NCI-H1417 (cell line): ENCODE data around the gene IRAK3.
"Not testable (repeated sequence)": the region's sequence is repeated elsewhere in the genome, so short reads cannot be mapped to it uniquely, and the experiment has no call there.

Experiments used
- DNase-seq, 3 experiments: peaks; one replicate each; lab custom pipeline; 2025; lab: John Stamatoyannopoulos, UW

The IRAK3 gene

DNA sequence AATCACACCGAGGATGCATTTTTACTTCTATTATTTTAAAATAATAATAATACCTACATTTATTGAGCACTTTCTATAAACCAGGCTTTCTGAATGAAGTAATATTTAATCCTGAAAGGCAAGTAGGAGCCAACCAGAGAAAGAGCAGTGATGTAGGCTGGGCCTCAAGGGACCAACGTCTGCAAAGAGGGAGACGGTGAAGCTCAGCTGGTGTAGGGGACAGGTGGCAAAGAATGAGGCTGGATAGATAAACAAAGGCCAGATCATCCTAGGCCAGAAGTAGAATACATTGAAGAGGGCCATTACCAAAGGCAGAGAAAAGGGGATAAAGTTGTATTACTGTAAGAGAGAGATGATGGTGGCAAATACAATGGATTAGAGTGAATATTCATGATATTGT lies 18.4 kb upstream of the IRAK3 start:
- DNase-seq = peak in 1 of 3 experiments; percentile 51

DNA sequence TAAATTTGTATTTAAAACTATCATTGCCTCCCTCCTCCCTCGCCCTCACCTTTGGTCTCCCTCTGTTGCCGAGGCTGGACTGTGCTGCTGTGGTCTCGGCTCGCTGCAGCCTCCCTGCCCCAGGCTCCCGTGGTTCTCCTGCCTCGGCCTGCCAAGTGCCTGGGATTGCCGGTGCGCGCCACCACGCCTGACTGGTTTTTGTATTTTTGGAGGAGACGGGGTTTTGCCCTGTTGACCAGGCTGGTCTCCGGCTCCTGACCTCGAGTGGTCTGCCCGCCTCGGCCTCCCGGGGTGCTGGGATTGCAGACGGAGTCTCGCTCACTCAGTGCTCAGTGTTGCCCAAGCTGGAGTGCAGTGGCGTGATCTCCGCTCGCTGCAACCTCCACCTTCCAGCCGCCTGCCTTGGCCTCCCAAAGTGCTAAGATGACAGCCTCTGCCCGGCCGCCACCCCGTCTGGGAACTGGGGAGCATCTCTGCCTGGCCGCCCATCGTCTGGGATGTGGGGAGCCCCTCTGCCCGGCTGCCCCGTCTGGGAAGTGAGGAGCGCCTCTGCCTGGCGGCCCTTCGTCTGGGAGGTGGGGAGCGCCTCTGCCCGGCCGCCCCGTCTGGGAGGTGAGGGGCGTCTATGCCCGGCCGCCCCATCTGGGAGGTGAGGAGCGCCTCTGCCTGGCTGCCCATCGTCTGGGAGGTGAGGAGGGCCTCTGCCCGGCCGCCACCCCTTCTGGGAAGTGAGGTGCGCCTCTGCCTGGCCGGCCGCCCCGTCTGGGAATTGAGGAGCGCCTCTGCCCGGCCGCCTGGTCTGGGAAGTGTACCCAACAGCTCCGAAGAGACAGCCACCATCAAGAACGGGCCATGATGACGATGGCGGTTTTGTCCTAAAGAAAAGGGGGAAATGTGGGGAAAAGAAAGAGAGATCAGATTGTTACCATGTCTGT lies 14.4 kb upstream of the IRAK3 start:
- not testable (repeated sequence) for DNase-seq

DNA sequence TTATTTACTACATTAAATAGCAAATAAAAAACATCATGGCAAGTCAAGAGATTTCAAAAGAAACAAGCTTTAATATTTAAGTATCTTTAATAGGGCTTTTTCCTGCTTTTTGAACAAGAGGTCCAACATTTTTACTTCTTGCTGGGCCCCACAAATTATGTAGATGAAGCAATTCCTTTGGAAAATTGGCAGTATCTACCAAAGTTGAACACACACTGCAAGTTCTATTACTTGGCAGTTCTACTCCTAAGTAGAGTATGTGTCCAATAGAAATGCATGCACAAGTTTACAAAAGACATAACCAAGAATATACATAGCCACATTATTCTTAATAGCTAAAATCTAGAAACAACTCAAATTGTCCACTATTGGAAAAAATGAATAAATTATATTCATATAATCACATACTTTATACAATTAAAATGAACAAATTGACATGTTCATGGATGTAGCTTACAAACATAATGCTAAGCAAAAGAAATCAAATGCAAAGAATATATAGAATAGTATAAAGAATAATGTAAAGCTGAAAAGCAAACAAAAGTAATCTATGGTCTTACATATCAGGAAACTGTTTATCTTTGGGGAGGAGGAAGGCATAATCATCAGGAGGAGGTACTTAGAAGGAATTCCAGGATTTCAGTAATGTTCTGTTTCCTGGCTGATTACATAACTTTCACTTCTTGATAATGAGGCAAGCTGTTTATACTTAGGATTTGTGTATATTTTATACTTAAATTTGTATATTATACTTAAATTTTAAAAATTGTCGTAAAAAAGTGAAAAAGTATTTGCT lies 12.7 kb upstream of the IRAK3 start:
- DNase-seq = peak in 1 of 3 experiments; percentile 6

DNA sequence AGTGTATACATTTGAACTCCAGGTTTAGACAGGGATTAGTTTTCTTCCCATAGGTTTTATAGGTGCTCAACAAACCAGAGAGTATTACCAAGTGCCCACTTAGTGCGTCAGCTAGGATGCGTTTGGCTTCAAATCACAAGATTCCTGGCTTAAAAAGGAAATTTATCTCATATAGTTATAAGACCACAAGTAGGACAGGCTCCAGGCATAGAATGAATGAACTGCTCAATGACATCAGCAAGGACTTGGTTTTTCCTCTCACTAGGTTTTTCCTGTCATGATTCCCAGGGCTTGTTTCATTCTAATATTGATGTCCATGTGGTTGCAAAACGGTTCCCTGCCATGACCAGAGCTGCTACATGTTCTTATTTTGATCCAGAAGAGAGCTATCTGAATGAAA lies 6.1 kb upstream of the IRAK3 start:
- DNase-seq = no peak

DNA sequence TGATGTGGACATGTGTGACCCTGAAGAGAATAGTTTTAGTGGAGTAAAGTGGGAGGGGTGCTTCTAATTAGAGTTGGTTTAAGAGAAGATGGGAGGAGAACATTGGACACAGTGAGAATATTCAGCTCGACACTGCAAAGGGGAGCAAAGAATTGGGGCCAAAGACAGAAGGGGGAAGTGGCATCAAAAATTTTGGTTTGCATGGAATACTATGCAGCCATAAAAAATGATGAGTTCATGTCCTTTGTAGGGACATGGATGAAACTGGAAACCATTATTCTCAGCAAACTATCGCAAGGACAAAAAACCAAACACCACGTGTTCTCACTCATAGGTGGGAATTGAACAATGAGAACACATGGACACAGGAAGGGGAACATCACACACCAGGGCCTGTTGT lies 4.2 kb upstream of the IRAK3 start:
- DNase-seq = not testable (repeated sequence)

DNA sequence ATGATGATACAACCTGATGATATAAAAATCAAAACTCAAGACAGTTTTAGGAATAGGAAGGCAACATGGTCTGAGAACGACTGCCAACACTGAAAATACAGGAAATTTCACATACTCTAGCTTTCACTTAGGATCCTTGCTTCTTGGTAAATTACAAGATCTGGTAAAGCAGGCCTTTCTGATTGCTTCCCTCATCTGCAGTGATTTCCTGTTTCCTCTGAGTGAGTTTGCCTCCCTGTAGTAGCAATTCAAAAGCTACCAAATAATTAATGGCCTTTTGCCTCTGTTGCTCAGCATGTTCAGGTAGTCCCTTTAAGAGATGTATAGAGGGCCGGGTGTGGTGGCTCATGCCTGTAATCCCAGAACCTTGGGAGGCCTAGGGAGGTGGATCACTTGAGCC lies 2.0 kb upstream of the IRAK3 start:
- DNase-seq = no peak

DNA sequence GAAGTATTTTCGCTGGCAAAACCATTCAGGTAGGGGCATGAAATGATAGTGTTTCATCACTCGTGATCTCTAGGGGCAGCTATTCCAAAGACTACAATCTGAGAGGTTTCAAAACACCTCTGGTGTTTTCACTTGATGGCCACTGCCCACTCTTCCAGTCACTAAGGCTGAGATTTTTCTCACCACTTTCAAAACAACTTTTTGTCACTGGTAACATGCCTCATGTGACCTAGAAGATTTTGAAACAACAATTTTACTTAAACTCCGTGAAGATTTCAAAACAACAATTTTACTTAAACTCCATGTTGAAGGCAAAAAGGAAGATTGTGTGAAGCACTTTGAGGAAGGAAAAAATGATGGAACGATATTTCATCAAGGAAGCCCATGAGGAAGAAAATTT lies 1.2 kb upstream of the IRAK3 start:
- DNase-seq = no peak

DNA sequence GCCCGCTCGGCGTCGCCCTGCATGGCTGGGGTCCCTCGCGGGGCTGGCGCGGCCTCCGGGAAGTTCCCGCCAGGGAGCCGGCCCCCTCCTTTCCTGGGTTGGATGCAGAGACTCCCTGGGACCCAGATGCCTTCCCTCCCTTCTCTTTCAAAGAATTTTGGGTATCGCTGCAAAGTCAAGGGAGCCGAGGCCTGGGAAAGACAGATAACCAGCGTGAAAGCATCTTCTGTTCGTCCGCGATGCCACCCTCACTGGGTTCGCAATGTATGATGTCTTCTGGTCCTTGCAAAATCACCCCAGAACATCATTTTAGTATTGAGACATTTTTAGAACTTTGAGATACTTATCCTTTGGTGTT lies 451 bp downstream of the IRAK3 start:
- DNase-seq = peak in 1 of 3 experiments; percentile 74

DNA sequence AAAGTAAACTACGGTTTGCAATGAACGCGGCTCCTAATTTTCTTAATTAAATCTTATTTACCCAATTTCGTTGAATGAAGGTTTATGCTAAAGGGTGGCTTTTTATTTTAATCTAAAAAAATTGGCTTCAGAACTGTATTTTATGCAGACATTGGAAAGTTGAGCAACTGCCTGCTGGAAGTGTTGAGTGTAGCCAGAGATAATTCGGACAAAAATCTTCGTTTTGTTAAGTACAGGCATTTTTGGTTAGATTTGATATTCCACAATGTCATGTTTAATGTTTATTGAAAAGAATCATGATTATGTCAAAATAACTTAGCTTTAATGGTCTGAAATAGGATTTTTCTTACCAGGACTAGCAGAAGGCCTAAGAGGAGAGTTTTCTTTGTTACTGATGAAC lies 875 bp downstream of the IRAK3 start:
- DNase-seq = peak in 1 of 3 experiments; percentile 46

DNA sequence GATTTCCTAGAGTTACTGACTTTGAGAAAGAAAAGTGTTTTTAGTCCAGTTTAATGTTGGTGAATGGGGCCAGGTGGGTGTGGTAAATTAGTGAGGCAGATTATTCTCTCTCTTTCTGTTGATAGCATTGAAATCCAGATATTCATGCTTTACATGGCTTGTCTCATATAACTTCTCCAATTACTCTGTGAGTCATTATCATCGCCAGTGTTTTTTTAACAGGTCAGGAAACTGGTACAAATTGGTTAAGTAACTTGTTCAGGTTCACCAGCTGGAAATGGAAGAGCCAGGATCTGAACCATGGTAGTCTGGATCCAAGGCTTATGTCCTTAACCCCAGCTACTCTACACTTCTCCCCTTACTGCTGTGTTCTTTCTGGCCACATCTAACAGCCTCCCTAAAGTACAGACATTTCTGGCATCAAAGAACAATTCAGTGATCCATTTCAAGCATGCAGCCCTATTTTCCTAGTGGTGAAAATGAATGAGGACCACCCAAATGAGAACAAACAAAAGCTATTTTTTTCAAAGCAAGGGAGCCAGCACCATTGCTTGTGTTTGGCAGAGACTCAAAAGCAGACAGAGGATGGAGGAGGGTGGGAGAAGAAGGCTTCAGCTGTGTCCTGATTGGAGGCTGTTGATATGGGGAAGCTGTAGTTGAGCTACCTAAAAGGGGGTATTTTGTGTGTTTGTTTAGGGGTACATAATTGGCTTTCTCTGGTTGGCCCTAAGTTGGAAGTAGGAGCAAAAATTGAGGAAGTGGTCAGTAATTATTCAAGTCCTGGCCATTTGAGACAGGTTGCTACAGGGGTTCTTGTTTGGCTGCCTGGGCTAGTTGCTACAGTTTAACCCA lies 1.7 kb downstream of the IRAK3 start:
- DNase-seq = peak in 2 of 3 experiments; percentile 25 to 58

DNA sequence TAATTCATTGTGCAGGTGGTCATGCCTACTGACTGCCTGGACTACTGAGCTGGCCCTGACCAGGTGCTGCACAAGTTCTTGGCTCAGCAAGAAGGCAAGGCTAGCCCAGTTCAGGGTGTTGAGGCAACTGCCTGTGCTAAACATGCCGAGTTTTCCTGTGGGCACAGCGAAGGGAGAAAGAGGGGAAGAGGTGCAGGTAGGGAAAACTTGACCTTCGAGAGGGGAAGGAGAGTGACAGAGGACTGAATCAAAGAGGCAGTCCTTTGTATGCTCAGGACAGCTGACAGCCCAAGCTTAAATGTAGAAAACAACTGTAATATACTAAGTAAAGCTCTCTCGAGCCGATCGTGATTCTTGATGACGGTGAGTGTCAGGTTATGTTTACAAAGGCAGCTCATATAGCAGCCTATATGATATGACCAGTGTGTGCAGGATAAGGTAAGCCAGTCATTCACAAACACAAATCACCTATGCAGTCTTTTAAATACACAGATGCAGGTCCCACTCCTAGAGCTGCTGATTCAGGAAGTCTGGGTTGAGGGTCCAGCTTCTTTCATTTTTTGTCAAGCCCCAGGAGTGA lies 2.6 kb downstream of the IRAK3 start:
- peak; percentile 33 to 79 (median 63) for DNase-seq

DNA sequence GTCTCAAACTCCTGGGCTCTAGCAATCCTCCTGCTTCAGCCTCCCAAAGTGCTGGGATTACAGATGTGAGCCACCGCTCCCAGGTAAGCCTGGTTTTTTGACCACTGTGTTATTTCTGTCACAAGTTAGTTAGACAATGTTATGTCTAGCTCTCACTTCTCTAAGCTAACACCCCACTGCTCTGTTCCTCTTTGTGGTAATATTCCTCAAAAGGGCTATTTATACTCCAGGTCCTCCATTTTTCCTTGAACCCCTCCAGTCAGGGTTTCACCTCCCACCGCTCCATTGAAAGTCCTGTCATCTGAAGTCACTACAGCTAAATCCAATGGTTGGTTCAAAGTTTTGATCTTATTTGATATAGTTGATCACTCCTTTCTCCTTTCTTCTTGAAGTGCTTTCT lies 5.1 kb downstream of the IRAK3 start:
- DNase-seq = no peak

DNA sequence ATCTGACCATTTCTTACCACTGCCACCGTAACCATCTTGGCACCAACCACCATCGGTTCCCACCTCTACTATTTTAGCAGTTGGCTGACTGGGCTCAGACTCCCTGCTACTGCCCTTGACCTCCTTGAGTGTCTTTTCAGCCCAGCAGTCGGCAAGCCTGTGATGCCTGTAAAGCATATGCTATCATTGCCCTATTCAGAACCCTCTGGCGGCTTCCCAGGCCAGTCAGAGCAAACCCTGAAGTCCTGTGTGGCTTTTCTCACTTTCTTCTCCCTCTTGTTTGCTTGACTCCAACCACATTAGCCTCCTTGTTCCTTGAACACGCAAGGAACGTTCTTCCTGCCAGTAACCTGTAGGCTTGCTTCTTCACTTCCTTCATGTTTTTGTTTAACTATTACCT lies 6.2 kb downstream of the IRAK3 start:
- DNase-seq = no peak

DNA sequence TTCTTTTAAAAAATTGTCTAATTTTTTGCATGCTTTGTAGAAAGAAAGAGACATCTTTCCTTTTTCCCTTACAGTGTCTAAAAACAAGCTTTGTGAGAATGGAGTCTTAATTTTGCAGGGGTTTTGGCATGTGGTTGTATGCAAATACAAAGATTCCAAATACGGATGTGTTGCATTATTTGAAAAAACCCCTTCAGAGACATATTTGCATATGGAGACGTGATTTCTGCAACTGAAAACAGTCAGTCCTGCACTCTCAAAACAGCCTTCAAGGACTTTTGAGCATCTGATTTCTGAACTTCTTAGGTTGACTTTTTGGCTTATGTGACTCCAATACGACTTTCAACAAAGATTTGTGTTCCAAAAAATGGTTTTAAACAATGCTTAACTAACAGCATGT lies 7.8 kb downstream of the IRAK3 start:
- DNase-seq = no peak

DNA sequence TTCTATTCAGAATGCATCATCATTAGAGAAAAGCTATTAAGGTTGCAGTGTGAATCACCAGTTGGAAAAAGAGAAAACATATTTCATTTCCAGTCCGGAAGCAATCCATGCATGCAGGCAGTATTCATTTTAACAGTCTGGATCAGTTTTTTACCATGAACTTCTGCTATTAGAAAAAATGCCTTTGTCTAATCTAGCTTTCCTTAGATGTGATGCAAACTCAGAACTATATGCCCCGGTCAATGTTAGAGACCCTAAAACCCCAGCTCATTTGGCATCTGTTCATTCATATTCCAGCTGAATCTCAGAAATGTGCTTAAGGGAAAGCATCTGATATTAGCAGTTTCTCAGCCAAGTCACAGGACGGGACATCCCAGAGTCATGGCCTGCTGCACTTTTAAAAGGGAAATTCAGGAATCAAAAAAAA lies 8.5 kb downstream of the IRAK3 start:
- DNase-seq = no peak

DNA sequence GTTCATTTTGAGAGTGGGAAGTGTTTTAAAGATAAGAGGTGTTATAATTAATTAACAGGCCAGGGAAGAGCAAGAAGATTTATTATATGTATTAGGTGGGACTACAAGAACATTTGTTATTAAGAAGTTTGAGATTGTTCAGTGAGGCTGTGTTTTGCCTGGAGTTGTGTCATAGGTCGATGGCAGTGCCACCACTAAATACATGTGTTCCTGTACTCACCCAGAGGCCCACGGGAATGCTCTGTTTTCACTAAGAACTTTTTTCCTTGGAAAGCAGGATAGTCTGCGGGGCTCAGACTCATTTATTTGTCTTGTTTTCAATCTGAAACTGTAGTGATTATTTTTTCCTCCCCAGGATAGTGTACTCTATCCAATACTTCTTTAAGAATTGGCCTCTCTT lies 10.1 kb downstream of the IRAK3 start:
- no peak for DNase-seq

DNA sequence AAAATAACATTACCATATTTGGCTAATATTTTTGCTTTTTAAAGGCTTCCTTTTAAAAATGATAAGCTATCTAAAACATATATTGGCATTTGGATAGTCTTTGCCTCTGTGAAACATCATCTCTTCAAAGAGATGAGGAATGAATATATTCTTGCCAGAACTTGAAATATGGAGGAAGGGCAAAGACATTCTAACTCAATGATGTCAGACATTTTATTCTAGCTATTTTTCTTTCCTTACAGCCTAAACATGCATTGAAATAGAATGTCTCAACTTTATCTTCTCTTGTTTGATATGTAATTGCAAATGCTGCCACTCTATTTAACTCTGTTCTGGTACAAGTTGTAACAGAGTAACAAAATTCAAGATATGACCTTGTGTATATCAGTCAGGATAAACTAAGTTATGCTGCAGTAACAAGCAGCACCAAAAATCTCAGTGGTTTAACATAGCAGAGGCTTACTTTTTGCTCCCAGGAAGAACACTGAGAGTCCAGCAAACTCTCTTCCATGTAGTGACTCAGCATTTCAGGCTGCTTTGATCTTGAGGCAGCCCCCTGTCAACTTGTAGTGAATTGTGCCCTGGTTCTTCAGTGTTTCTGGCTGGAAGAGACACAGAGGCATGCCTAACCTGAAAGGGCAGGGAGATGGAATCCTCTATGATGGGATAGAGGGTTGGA lies 11.0 kb downstream of the IRAK3 start:
- DNase-seq = no peak

DNA sequence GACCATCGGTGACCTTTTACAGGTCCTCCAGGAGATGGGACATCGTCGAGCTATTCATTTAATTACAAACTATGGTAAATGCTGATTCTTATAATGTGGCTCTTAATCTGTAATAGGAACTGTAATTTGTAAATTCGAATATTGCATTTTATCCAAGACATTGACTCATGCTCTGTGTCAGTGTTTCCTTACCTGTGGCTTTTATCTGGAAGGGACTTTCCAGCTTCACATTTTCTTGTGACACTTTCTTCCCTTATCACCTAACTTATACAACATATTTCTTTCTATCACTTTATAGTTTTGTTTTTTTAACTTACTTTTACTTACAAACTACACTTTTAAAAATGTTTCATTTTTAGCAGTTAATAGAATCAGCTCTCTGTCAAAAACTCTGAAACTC lies 14.8 kb downstream of the IRAK3 start:
- DNase-seq = no peak

DNA sequence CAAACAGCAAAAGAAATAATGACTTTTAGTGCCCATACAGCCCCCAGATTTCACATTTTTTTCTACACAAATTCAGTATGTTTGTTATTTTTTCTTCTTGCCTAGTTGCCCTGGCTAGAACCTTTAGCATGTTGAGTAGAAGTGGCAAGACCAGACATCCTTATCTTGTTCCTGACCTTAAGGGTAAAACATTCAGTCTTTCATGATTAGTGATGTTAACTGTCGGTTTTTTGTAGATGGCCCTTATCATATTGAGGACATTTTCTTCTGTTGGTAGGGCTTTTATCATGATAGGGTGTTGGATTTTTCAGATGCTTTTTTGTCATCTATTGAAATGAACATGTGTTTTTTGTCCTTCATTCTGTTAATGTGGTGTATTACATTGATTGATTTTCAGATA lies 17.1 kb downstream of the IRAK3 start:
- DNase-seq = no peak

DNA sequence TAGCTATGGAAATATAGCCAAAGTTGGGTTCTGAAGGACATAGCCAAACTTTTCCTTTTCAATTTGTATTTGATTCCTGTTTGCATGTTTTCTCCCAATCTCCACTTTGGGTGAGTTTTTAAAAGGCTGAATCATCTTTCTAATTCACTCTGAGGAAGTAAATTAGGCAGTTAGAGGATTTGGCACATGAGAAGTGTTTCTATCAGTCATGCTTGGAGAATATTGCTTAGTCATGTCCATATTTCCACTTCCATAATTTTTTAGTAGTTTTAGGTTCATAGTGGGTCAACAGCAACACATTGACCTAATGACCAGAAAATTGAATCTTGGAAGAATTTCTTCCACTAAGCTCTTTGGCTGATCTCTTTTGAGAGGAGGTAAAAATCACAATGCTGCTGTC lies 21.8 kb downstream of the IRAK3 start:
- DNase-seq = no peak

DNA sequence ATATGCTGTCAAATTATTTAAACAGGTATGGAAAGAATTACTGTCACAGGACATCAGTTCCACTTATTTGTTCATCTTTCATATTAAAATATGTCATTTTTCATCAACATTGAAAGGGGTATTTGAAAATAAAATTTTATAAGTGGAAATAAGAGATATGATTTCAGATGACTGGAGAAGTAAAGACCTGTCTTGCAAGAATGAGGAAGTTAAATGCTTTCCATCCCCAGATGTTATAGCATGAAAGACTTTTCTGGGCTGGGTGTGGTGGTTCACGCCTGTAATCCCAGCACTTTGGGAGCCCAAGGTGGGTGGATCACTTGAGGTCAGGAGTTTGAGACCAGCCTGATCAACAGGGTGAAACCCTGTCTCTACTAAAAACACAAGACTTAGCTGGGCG lies 22.6 kb downstream of the IRAK3 start:
- not testable (repeated sequence) for DNase-seq
